HFFc6 (cell line): ENCODE measurements around the gene HOXA6. TPM values are rescaled to one million over a fixed set of nuclear protein-coding genes. Genes with fewer than 3 reads are reported as not detected.

Source experiments
- DNase-seq: peaks from one replicate; pipeline ENCODE4 v3.0.0-alpha.2; 2018
- H3K27ac Mint-ChIP-seq: 2 replicates; pipeline ENCODE4 v1.8.0; 2020; ENCODE audit warnings: mild to moderate bottlenecking, mixed read lengths
- H3K27me3 Mint-ChIP-seq: 2 replicates; pipeline ENCODE4 v1.8.0; 2021; ENCODE audit warnings: mild to moderate bottlenecking, moderate library complexity, mixed read lengths; ENCODE audit not compliant: insufficient read depth
- H3K36me3 Mint-ChIP-seq: 2 replicates; pipeline ENCODE4 v1.8.0; 2021; ENCODE audit warnings: low read depth, mixed read lengths
- H3K4me1 Mint-ChIP-seq: 2 replicates; pipeline ENCODE4 v1.8.0; 2020; ENCODE audit warnings: low read depth, mixed read lengths
- H3K4me3 Mint-ChIP-seq: 2 replicates; pipeline ENCODE4 v1.8.0; 2020; ENCODE audit warnings: mild to moderate bottlenecking, moderate library complexity, mixed read lengths
- H3K9me3 Mint-ChIP-seq: 2 replicates; pipeline ENCODE4 v1.8.0; 2020; ENCODE audit warnings: mild to moderate bottlenecking, mixed read lengths
- total RNA-seq, 6 experiments: library from RNA; stranded (reverse); fragmentation: NEBNext Ultra II Directional; extraction: Animal tissue kit (Norgen Biotek cat#: 25700); gene quantifications; 2 replicates in 1 of 6; 3 replicates in 5 of 6; pipeline ENCODE4 v1.2.3, GENCODE V29; 2021
- TF ChIP-seq, protein P1 (sequence below): fragments of 200-600 bp; sonication (generic); IDR thresholded peaks from 2 replicates; pipeline ENCODE4 v1.5.0; 2021; ENCODE audit warnings: antibody characterized with exemption, mild to moderate bottlenecking

HOXA6 gene
- total RNA-seq, 6 experiments from 2014 or later: 2.3 to 3.8 (median 2.8) TPM

DNA sequence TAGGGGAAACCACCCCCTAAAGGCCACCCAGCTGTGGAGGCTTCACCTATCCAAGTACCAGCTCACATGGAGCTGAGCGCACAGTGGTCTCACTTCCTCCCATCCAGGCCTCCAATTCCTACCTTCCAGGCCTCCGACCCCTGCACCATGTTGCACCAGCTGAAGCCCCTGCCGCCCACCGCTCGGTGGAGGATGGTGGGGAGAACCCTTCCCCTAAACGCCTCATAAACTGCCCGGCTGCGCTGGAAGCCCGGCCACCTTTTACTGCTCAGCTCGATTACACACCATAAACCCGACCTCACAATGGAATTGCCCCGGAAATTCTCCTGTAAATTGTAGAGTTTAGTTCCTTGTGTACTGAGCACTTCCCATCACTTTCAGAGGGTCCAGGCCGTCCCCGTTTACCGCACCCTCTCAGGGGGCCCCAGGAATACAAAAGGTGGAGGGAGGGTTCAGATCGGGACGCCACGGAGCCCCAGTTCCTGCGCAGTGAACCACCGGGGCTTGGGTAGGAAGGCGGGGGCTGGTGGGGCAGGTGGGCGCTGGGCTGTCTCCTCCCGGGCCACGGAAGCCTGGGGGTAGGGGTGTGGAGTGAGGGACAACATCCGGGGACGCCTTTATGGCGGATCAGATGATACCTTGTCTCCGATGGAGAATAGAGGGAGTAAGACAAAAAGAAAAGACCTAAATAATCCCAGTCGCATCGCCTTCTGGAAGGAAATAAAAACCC lies 10.3 kb upstream of the HOXA6 start:
- Mint-ChIP-seq H3K27me3 (peaks cover 11% of the 10 kb centered on the region), H3K27ac (no peak overlapping the region), H3K9me3 (no peaks in the 10 kb centered on the region), H3K4me1 (peaks cover 30% of the 10 kb centered on the region), H3K4me3 (no peak overlapping the region), H3K36me3 (peaks cover 15% of the 10 kb centered on the region)
- no peak for DNase-seq
- TF ChIP-seq, protein P1, sequence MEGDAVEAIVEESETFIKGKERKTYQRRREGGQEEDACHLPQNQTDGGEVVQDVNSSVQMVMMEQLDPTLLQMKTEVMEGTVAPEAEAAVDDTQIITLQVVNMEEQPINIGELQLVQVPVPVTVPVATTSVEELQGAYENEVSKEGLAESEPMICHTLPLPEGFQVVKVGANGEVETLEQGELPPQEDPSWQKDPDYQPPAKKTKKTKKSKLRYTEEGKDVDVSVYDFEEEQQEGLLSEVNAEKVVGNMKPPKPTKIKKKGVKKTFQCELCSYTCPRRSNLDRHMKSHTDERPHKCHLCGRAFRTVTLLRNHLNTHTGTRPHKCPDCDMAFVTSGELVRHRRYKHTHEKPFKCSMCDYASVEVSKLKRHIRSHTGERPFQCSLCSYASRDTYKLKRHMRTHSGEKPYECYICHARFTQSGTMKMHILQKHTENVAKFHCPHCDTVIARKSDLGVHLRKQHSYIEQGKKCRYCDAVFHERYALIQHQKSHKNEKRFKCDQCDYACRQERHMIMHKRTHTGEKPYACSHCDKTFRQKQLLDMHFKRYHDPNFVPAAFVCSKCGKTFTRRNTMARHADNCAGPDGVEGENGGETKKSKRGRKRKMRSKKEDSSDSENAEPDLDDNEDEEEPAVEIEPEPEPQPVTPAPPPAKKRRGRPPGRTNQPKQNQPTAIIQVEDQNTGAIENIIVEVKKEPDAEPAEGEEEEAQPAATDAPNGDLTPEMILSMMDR: no peak

DNA sequence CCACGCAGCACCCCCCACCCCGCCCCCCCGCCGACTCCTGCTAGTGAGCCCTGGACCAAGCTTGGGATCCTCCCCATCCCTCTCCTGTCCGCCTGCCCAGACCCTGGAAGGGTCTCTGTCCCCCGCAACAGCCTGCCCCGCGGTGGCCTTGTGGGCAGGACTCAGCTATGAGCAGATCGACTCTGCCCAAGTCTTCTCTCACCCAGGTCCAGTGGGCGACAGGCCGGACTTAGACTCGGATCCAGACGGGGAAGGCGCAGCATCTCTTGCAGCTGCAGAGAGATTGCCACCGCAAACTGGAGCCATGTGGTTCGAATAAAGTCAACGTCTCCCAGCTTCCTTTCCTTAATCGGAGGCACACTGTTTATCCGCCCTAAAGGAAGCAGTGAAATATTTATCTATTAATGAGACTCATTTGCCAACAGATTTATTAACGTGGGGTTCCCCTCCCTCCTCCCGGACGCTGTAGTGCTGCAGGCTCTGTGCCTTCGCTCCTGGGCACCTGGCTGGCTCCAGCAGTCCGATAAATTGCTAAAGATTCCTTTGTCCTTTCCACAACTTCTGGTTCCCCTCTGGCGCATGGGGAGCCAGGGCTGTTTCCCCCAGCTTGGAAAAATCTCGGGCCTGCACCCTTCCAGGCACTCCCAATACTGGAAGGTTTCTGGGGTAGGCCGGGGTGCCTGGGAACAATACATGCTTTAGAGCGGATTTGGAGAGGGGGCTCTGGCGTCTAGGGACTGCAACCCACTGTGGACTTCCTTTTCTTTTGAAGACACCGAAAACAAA lies 9.5 kb upstream of the HOXA6 start:
- peak overlapping the region; percentile 91 for H3K4me3 Mint-ChIP-seq
- H3K9me3 Mint-ChIP-seq: no peaks in the 10 kb centered on the region
- no peak overlapping the region for H3K27ac Mint-ChIP-seq
- TF ChIP-seq, protein P1: no peak
- H3K27me3 Mint-ChIP-seq: peaks cover 11% of the 10 kb centered on the region
- peaks cover 7% of the 10 kb centered on the region for H3K36me3 Mint-ChIP-seq
- no peak for DNase-seq
- H3K4me1 Mint-ChIP-seq: peaks cover 30% of the 10 kb centered on the region

DNA sequence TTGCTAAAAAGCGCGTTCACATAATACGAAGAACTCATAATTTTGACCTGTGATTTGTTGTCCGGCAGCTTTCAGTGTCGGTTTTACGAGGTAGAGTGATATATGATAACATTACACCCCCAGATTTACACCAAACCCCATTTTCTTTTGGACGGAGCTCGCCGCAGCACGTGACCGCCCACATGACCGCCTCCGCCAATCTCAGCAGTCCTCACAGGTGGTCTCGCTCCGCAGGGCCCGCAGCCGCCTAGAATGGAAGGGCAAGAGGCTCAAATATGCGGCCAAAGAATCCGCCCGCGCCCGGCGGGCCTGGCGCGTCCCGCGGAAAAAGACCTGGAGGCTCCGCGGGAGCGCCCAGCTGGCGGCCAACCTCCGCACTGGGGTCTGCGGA lies 8.9 kb upstream of the HOXA6 start, which contains the start of gene HOXA7:
TSS of gene HOXA7 (minus strand) at position 168 of the 391 bp plus-strand sequence. CDS start at position 38, 130 bp downstream.
- peak; percentile 82 for DNase-seq
- peak within 1 kb of the TSS; percentile 91 for H3K27ac Mint-ChIP-seq
- peak within 1 kb of the TSS; percentile 91 for H3K4me3 Mint-ChIP-seq
- peaks cover 34% of the 10 kb centered on the region for H3K4me1 Mint-ChIP-seq
- H3K27me3 Mint-ChIP-seq: peaks cover 11% of the 10 kb centered on the region
- no peaks in the 10 kb centered on the region for H3K9me3 Mint-ChIP-seq
- TF ChIP-seq, protein P1: no peak
- H3K36me3 Mint-ChIP-seq: peaks cover 5% of the 10 kb centered on the region

DNA sequence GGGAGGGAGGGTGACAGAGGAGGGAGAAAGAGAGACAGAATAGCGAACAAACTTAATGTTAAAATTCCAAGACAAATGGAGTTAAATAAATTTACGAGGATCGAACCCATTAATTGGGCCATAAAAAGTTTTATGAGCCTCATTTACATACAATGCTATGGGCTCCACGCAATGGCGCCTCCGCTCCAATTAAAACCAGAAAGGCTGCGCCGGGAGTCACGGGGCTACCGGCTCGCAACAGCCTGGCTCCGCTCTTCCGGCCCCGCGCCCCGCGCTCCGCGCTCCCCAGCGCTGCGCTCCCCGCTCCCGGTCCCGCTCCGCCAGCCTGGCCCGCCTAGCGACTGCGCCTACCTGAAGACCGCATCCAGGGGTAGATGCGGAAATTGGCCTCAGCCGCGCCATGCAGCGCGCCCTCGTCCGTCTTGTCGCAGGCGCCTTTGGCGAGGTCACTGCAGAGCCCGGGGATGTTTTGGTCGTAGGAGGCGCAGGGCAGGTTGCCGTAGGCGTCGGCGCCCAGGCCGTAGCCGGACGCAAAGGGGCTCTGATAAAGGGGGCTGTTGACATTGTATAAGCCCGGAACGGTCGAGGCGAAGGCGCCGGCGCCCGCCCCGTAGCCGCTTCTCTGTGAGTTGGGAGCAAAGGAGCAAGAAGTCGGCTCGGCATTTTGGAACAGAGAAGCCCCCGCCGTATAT lies 8.4 kb upstream of the HOXA6 start:
- DNase-seq: no peak
- Mint-ChIP-seq H3K36me3 (peaks cover 5% of the 10 kb centered on the region), H3K27me3 (peaks cover 11% of the 10 kb centered on the region), H3K4me3 (peak overlapping the region; percentile 91), H3K9me3 (no peaks in the 10 kb centered on the region), H3K4me1 (peaks cover 39% of the 10 kb centered on the region), H3K27ac (peak overlapping the region; percentile 91)
- TF ChIP-seq, protein P1: no peak

DNA sequence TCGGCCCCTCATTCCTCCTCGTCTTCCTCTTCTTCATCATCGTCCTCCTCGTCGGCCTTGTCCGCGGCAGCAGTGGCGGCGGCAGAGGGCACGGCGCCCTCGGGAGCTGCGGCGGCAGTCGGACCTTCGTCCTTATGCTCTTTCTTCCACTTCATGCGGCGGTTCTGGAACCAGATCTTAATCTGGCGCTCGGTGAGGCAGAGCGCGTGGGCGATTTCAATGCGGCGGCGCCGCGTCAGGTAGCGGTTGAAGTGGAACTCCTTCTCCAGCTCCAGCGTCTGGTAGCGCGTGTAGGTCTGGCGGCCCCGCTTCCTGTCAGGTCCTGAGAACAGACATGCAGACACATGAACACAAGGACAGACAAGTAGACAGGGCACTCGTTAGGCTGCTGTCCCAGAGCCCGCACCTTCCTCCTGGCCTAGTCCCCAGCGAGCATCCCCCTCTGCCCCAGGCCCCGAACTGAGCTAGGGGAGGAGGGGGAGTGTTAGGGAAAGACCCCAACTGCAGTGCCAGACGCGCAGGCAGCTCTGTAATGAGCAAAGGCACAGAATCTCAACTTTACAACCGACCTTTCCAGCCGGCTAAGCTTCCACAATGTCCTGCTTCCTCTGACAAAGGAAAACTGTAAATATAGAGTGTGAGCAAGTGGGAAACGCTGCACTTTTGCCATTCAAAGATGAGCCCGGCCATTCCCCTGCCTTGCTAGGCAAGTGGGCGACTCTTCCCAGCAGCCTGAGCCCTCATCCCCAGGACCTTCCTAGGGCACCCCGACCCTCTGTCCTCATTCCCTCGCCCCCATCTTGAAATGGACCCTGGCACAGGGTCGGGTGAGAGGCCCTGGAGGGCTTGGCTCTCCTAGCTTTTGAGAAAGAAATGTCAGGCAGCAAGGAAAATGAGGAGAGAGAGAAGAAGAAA lies 7.6 kb upstream of the HOXA6 start:
- Mint-ChIP-seq H3K4me1 (peaks cover 44% of the 10 kb centered on the region), H3K27ac (peak overlapping the region; percentile 91), H3K4me3 (peak overlapping the region; percentile 91), H3K27me3 (peaks cover 11% of the 10 kb centered on the region), H3K36me3 (peaks cover 5% of the 10 kb centered on the region), H3K9me3 (no peaks in the 10 kb centered on the region)
- no peak for DNase-seq
- TF ChIP-seq, protein P1: no peak
